ENCODE measurements around the gene LNPEP. TPM values are rescaled to one million over a fixed set of nuclear protein-coding genes. Genes with fewer than 3 reads are reported as not detected.

The LNPEP gene
- total RNA-seq, 2 donors from 2014 or later, result 108 to 180 TPM

- Mint-ChIP-seq H3K27me3 (peaks cover 7 to 10% of the 10 kb centered on the region in 2 donors), H3K36me3 (peaks cover 3% of the 10 kb centered on the region), H3K4me1 (ENCODE audit: low read depth in 2 of 2) (peaks cover 3 to 5% of the 10 kb centered on the region in 2 donors), H3K4me3 (no peak overlapping the region), H3K27ac (no peak overlapping the region), H3K9me3 (no peaks in the 10 kb centered on the region)
- DNase-seq (ENCODE audit: low spot score), result no peak
- no peak for ATAC-seq
These were observed 105.4 kb downstream of the LNPEP start for GRCh38 chr5:97041239-97041638.

- Mint-ChIP-seq H3K27ac (no peak overlapping the region), H3K4me1 (ENCODE audit: low read depth in 2 of 2) (peaks cover 0 to 5% of the 10 kb centered on the region in 2 donors), H3K9me3 (no peaks in the 10 kb centered on the region), H3K27me3 (peaks cover 7 to 10% of the 10 kb centered on the region in 2 donors), H3K36me3 (no peaks in the 10 kb centered on the region), H3K4me3 (no peak overlapping the region)
- ATAC-seq (no peak), DNase-seq (ENCODE audit: low spot score) (no peak)
These were observed 107.1 kb downstream of the LNPEP start for GRCh38 chr5:97042996-97043395.

- peaks cover 7 to 10% of the 10 kb centered on the region in 2 donors for H3K27me3 Mint-ChIP-seq
- H3K4me3 Mint-ChIP-seq, result no peak overlapping the region
- no peaks in the 10 kb centered on the region for H3K9me3 Mint-ChIP-seq
- no peaks in the 10 kb centered on the region for H3K36me3 Mint-ChIP-seq
- H3K4me1 Mint-ChIP-seq (ENCODE audit: low read depth in 2 of 2), result peaks cover 0 to 5% of the 10 kb centered on the region in 2 donors
- no peak for DNase-seq (ENCODE audit: low spot score)
- H3K27ac Mint-ChIP-seq, result no peak overlapping the region
- no peak for ATAC-seq
These were observed 107.6 kb downstream of the LNPEP start for GRCh38 chr5:97043511-97043910.

- no peak for DNase-seq (ENCODE audit: low spot score)
- Mint-ChIP-seq H3K9me3 (no peaks in the 10 kb centered on the region), H3K4me3 (no peak overlapping the region), H3K4me1 (ENCODE audit: low read depth in 2 of 2) (peaks cover 0 to under 1% of the 10 kb centered on the region in 2 donors), H3K27me3 (peaks cover 7 to 10% of the 10 kb centered on the region in 2 donors), H3K27ac (no peak overlapping the region), H3K36me3 (no peaks in the 10 kb centered on the region)
- ATAC-seq, result peak in 1 of 2 donors; percentile 48
These were observed 108.2 kb downstream of the LNPEP start for GRCh38 chr5:97044052-97044451.

- no peak overlapping the region for H3K27ac Mint-ChIP-seq
- no peaks in the 10 kb centered on the region for H3K4me1 Mint-ChIP-seq (ENCODE audit: low read depth in 2 of 2)
- ATAC-seq, result peak in 1 of 2 donors; percentile 59
- H3K4me3 Mint-ChIP-seq, result no peak overlapping the region
- peaks cover 9% of the 10 kb centered on the region for H3K36me3 Mint-ChIP-seq
- no peak for DNase-seq (ENCODE audit: low spot score)
- H3K27me3 Mint-ChIP-seq, result peaks cover 10 to 15% of the 10 kb centered on the region in 2 donors
- H3K9me3 Mint-ChIP-seq, result no peaks in the 10 kb centered on the region
These were observed 110.5 kb downstream of the LNPEP start for GRCh38 chr5:97046270-97046982.

- Mint-ChIP-seq H3K27me3 (peaks cover 10 to 15% of the 10 kb centered on the region in 2 donors), H3K4me3 (no peak overlapping the region), H3K9me3 (no peaks in the 10 kb centered on the region), H3K4me1 (ENCODE audit: low read depth in 2 of 2) (no peaks in the 10 kb centered on the region), H3K36me3 (peaks cover 9% of the 10 kb centered on the region), H3K27ac (no peak overlapping the region)
- DNase-seq (ENCODE audit: low spot score) (no peak), ATAC-seq (no peak)
These were observed 111.2 kb downstream of the LNPEP start for GRCh38 chr5:97047076-97047475.

GRCh38 chr5:97049175-97049574 lies 113.3 kb downstream of the LNPEP start:
- ATAC-seq (no peak), DNase-seq (ENCODE audit: low spot score) (no peak)
- H3K4me3 Mint-ChIP-seq, result no peak overlapping the region
- no peaks in the 10 kb centered on the region for H3K4me1 Mint-ChIP-seq (ENCODE audit: low read depth in 2 of 2)
- H3K27ac Mint-ChIP-seq, result no peak overlapping the region
- H3K27me3 Mint-ChIP-seq, result peaks cover 17 to 24% of the 10 kb centered on the region in 2 donors
- H3K36me3 Mint-ChIP-seq, result peaks cover 9% of the 10 kb centered on the region
- H3K9me3 Mint-ChIP-seq, result no peaks in the 10 kb centered on the region

GRCh38 chr5:97056263-97056662 lies 120.4 kb downstream of the LNPEP start:
- no peak for DNase-seq (ENCODE audit: low spot score)
- Mint-ChIP-seq H3K9me3 (no peaks in the 10 kb centered on the region), H3K4me3 (no peak overlapping the region), H3K27ac (no peak overlapping the region), H3K27me3 (peaks cover 13 to 19% of the 10 kb centered on the region in 2 donors), H3K36me3 (peaks cover 5% of the 10 kb centered on the region), H3K4me1 (ENCODE audit: low read depth in 2 of 2) (no peaks in the 10 kb centered on the region)
- no peak for ATAC-seq

- H3K27ac Mint-ChIP-seq, result no peak overlapping the region
- no peaks in the 10 kb centered on the region for H3K4me1 Mint-ChIP-seq (ENCODE audit: low read depth in 2 of 2)
- H3K27me3 Mint-ChIP-seq, result peaks cover under 1 to 7% of the 10 kb centered on the region in 2 donors
- H3K9me3 Mint-ChIP-seq, result no peaks in the 10 kb centered on the region
- DNase-seq (ENCODE audit: low spot score) (no peak), ATAC-seq (no peak)
- H3K36me3 Mint-ChIP-seq, result peaks cover 5% of the 10 kb centered on the region
- no peak overlapping the region for H3K4me3 Mint-ChIP-seq
These were observed 126.2 kb downstream of the LNPEP start for GRCh38 chr5:97062046-97062445.

- Mint-ChIP-seq H3K4me3 (no peak overlapping the region), H3K4me1 (ENCODE audit: low read depth in 2 of 2) (no peaks in the 10 kb centered on the region), H3K9me3 (no peaks in the 10 kb centered on the region), H3K27ac (no peak overlapping the region), H3K27me3 (peaks cover 0 to 6% of the 10 kb centered on the region in 2 donors), H3K36me3 (peaks cover 5% of the 10 kb centered on the region)
- no peak for DNase-seq (ENCODE audit: low spot score)
- ATAC-seq, result no peak
These were observed 127.4 kb downstream of the LNPEP start for GRCh38 chr5:97063251-97063650.

- H3K27me3 Mint-ChIP-seq, result peaks cover 0 to 4% of the 10 kb centered on the region in 2 donors
- no peak overlapping the region for H3K4me3 Mint-ChIP-seq
- no peaks in the 10 kb centered on the region for H3K9me3 Mint-ChIP-seq
- ATAC-seq (no peak), DNase-seq (ENCODE audit: low spot score) (no peak)
- no peak overlapping the region for H3K27ac Mint-ChIP-seq
- no peaks in the 10 kb centered on the region for H3K4me1 Mint-ChIP-seq (ENCODE audit: low read depth in 2 of 2)
- H3K36me3 Mint-ChIP-seq, result no peaks in the 10 kb centered on the region
These were observed 129.6 kb downstream of the LNPEP start for GRCh38 chr5:97065475-97065874.

GRCh38 chr5:97067296-97067850 lies 131.5 kb downstream of the LNPEP start:
- H3K27me3 Mint-ChIP-seq, result peaks cover 0 to 4% of the 10 kb centered on the region in 2 donors
- H3K4me3 Mint-ChIP-seq, result no peak overlapping the region
- DNase-seq (ENCODE audit: low spot score), result no peak
- H3K9me3 Mint-ChIP-seq, result no peaks in the 10 kb centered on the region
- ATAC-seq, result no peak
- no peak overlapping the region for H3K27ac Mint-ChIP-seq
- no peaks in the 10 kb centered on the region for H3K36me3 Mint-ChIP-seq
- no peaks in the 10 kb centered on the region for H3K4me1 Mint-ChIP-seq (ENCODE audit: low read depth in 2 of 2)

GRCh38 chr5:97070234-97070633 lies 134.4 kb downstream of the LNPEP start:
- no peaks in the 10 kb centered on the region for H3K36me3 Mint-ChIP-seq
- no peak for DNase-seq (ENCODE audit: low spot score)
- H3K9me3 Mint-ChIP-seq, result no peaks in the 10 kb centered on the region
- ATAC-seq, result no peak
- no peaks in the 10 kb centered on the region for H3K4me1 Mint-ChIP-seq (ENCODE audit: low read depth in 2 of 2)
- peaks cover 0 to 7% of the 10 kb centered on the region in 2 donors for H3K27me3 Mint-ChIP-seq
- H3K4me3 Mint-ChIP-seq, result no peak overlapping the region
- no peak overlapping the region for H3K27ac Mint-ChIP-seq

- Mint-ChIP-seq H3K4me1 (ENCODE audit: low read depth in 2 of 2) (no peaks in the 10 kb centered on the region), H3K4me3 (no peak overlapping the region), H3K9me3 (no peaks in the 10 kb centered on the region), H3K36me3 (no peaks in the 10 kb centered on the region), H3K27ac (no peak overlapping the region), H3K27me3 (peaks cover 0 to 7% of the 10 kb centered on the region in 2 donors)
- ATAC-seq (no peak), DNase-seq (ENCODE audit: low spot score) (no peak)
These were observed 135.2 kb downstream of the LNPEP start for GRCh38 chr5:97071101-97071500.

All from natural killer cell treated with Interleukin-12 subunit alpha and Interleukin-12 subunit beta and Interleukin-15 and Interleukin-18, amount 100 ng/mL, for 72 hours (primary cell).